HUES6 (cell line): ENCODE measurements around the gene BICRA.

ENCODE experiments used
- H3K27ac ChIP-seq: 2 replicates; pipeline ENCODE4 v1.7.0; 2013; ENCODE audit warnings: low read depth, mild to moderate bottlenecking, low read length, inconsistent platforms
- H3K27me3 ChIP-seq: 2 replicates; pipeline ENCODE4 v1.6.1; 2013; ENCODE audit warnings: low read length; ENCODE audit not compliant: control insufficient read depth, insufficient read depth
- H3K36me3 ChIP-seq: 2 replicates; pipeline ENCODE4 v1.6.1; 2013; ENCODE audit warnings: low read length; ENCODE audit not compliant: control insufficient read depth, insufficient read depth
- H3K4me1 ChIP-seq: 2 replicates; pipeline ENCODE4 v1.6.1; 2013; ENCODE audit warnings: low read length; ENCODE audit not compliant: control insufficient read depth, insufficient read depth
- H3K4me3 ChIP-seq: 2 replicates; pipeline ENCODE4 v1.5.1; 2013; ENCODE audit warnings: low read depth, low read length
- H3K9ac ChIP-seq: one replicate; pipeline ENCODE4 v1.6.1; 2013; ENCODE audit warnings: mild to moderate bottlenecking, low read length
- H3K9me3 ChIP-seq: 2 replicates; pipeline ENCODE4 v1.6.1; 2013; ENCODE audit warnings: low read depth, low read length; ENCODE audit not compliant: control insufficient read depth, insufficient read depth

BICRA gene

GRCh38 chr19:47679922-47680857 is 71.3 kb downstream of the BICRA start:
- Histone ChIP-seq H3K36me3 (peaks cover 59% of the 10 kb centered on the region), H3K9ac (no peak overlapping the region), H3K27me3 (no peaks in the 10 kb centered on the region), H3K9me3 (no peaks in the 10 kb centered on the region), H3K4me3 (no peak overlapping the region), H3K4me1 (no peaks in the 10 kb centered on the region), H3K27ac (no peak overlapping the region)

DNA sequence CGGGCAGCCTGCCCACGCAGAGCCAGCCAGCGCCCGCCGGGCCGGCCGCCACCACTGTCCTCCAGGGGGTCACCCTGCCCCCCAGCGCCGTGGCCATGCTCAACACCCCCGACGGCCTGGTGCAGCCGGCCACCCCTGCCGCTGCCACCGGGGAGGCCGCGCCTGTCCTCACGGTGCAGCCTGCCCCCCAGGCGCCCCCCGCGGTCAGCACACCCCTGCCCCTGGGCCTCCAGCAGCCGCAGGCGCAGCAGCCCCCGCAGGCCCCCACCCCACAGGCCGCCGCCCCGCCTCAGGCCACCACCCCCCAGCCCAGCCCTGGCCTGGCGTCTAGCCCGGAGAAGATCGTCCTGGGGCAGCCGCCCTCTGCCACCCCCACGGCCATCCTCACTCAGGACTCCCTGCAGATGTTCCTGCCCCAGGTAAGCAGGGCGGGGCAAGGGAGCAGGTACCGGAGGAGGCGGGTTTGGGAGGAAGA is 72.0 kb downstream of the BICRA start:
- Histone ChIP-seq H3K27me3 (no peaks in the 10 kb centered on the region), H3K27ac (no peak overlapping the region), H3K36me3 (peaks cover 54% of the 10 kb centered on the region), H3K9ac (no peak overlapping the region), H3K9me3 (no peaks in the 10 kb centered on the region), H3K4me3 (no peak overlapping the region), H3K4me1 (no peaks in the 10 kb centered on the region)

- H3K27me3 ChIP-seq: no peaks in the 10 kb centered on the region
- H3K4me3 ChIP-seq: no peak overlapping the region
- no peaks in the 10 kb centered on the region for H3K9me3 ChIP-seq
- H3K4me1 ChIP-seq: no peaks in the 10 kb centered on the region
- H3K36me3 ChIP-seq: peaks cover 53% of the 10 kb centered on the region
- H3K9ac ChIP-seq: no peak overlapping the region
- no peak overlapping the region for H3K27ac ChIP-seq
Measured at GRCh38 chr19:47681388-47681787, 72.5 kb downstream of the BICRA start.

GRCh38 chr19:47681936-47682335 is 73.0 kb downstream of the BICRA start:
- H3K4me3 ChIP-seq: no peak overlapping the region
- no peak overlapping the region for H3K9ac ChIP-seq
- peaks cover 49% of the 10 kb centered on the region for H3K36me3 ChIP-seq
- H3K4me1 ChIP-seq: no peaks in the 10 kb centered on the region
- H3K27ac ChIP-seq: no peak overlapping the region
- no peaks in the 10 kb centered on the region for H3K27me3 ChIP-seq
- no peaks in the 10 kb centered on the region for H3K9me3 ChIP-seq

DNA sequence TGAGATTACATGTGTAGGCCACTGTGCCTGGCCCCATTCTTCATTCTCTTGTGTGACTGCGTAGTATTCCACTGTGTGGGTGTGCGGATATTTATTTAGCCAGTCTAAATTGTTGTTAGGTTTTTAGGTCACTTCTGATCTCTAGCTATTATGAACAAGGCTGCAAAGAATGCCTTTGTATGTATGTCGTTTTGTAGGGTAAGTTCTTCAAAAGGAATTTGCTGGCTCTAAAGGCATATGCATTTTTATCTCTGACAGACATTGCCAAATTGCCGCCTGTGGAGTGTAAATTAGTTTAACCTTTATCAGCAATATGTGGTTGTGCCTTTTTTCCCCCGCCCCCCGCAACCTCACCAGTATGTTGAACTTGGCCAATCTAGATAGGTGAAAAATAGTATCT is 74.0 kb downstream of the BICRA start:
- H3K4me1 ChIP-seq: no peaks in the 10 kb centered on the region
- no peaks in the 10 kb centered on the region for H3K27me3 ChIP-seq
- peaks cover 46% of the 10 kb centered on the region for H3K36me3 ChIP-seq
- H3K9me3 ChIP-seq: no peaks in the 10 kb centered on the region
- H3K9ac ChIP-seq: no peak overlapping the region
- no peak overlapping the region for H3K4me3 ChIP-seq
- H3K27ac ChIP-seq: no peak overlapping the region; the same call in 1 of the 2 replicates

DNA sequence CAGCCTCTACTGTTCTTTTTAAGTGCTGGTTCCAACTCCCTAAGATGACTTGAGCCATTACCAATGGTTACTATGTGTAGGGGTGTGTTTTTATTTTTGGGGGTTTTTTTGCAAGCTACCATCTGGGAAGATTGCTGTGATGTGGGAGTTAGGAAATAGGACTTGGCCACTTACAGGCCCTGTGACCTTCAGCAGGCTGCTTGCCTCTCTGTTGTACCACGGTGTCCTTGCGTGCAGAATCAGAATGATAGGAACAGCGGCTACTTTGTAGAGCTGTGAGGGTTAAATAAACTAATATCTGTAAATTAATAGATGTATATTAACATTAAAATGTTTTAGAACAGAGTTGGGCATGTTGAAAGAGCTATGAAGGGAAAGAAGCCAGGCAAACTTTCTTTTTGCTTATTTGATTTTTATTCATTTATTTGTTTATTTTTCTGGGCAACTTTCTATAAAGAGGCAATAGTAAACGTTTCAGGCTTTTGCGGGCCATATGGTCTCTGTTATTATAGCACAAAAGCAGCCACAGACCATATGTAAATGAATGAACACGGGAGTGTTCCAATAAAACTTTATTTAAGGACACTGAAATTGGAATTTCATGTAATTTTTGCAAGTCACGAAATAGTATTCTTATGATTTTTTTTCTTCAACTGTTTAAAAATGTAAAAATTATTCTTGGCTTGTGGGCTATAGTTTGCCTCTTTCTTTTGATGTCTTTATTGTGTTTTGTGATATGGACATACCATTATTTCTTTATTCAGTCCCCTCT is 77.9 kb downstream of the BICRA start:
- no peak overlapping the region for H3K9ac ChIP-seq

DNA sequence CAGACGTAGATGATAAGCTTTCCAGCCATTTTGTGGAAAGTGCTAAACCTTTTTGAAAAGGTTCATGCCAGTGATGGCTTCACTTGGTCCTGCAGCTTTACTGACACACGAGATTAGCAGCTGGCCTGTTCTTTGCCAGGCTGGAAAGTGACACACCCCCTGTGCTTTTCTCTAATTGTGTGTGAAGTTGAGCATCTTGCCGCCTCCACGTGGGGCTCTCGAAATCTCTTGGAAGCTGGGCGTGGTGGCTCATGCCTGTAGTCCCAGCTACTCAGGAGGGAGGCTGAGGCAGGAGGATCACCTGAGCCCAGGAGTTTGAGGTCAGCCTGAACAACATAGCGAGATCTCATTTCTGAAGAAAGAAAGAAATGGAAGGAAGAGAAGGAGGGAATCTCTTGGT is 79.0 kb downstream of the BICRA start:
- Histone ChIP-seq H3K36me3 (peaks cover 37% of the 10 kb centered on the region), H3K9me3 (no peaks in the 10 kb centered on the region), H3K27ac (no peak overlapping the region), H3K4me3 (no peak overlapping the region), H3K9ac (no peak overlapping the region), H3K27me3 (no peaks in the 10 kb centered on the region), H3K4me1 (no peaks in the 10 kb centered on the region)

More for the DNA sequence above, 77.9 kb downstream of the BICRA start:
- Histone ChIP-seq H3K4me3 (no peak overlapping the region), H3K27ac (no peak overlapping the region), H3K4me1 (no peaks in the 10 kb centered on the region), H3K27me3 (no peaks in the 10 kb centered on the region), H3K36me3 (peaks cover 35% of the 10 kb centered on the region), H3K9me3 (no peaks in the 10 kb centered on the region)

- H3K27me3 ChIP-seq: no peaks in the 10 kb centered on the region
- no peaks in the 10 kb centered on the region for H3K9me3 ChIP-seq
Measured at GRCh38 chr19:47691090-47691489, 82.2 kb downstream of the BICRA start.

GRCh38 chr19:47691782-47692181 is 82.8 kb downstream of the BICRA start:
- peaks cover 42% of the 10 kb centered on the region for H3K36me3 ChIP-seq
- H3K4me1 ChIP-seq: no peaks in the 10 kb centered on the region
- H3K9me3 ChIP-seq: no peaks in the 10 kb centered on the region
- no peaks in the 10 kb centered on the region for H3K27me3 ChIP-seq
- no peak overlapping the region for H3K27ac ChIP-seq
- H3K4me3 ChIP-seq: no peak overlapping the region
- no peak overlapping the region for H3K9ac ChIP-seq

More at GRCh38 chr19:47691090-47691489, 82.2 kb downstream of the BICRA start:
- Histone ChIP-seq H3K4me3 (no peak overlapping the region), H3K36me3 (peaks cover 38% of the 10 kb centered on the region), H3K9ac (no peak overlapping the region), H3K4me1 (no peaks in the 10 kb centered on the region), H3K27ac (no peak overlapping the region)

- no peak overlapping the region for H3K4me3 ChIP-seq
- H3K4me1 ChIP-seq: no peaks in the 10 kb centered on the region
- no peak overlapping the region for H3K27ac ChIP-seq
- no peaks in the 10 kb centered on the region for H3K27me3 ChIP-seq
- H3K9ac ChIP-seq: no peak overlapping the region
- no peaks in the 10 kb centered on the region for H3K9me3 ChIP-seq
- H3K36me3 ChIP-seq: peaks cover 36% of the 10 kb centered on the region
Measured at GRCh38 chr19:47693489-47693888, 84.6 kb downstream of the BICRA start.

DNA sequence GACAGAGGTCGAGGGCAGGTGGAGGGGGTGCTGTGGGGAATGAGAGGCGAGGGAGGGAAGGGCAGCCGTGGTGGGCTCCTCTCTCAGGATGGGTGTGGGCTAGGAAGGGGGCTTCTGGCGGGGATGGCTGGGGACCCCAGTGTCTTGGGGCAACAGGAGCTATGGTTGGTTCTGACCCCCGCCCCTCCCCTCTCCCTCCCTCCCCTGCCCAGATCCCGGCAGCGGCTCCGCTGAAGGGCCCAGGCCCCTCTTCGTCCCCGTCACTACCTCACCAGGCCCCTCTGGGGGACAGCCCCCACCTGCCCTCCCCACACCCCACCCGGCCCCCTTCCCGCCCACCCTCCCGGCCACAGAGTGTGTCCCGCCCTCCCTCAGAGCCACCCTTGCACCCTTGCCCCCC is 85.0 kb downstream of the BICRA start:
- Histone ChIP-seq H3K4me1 (no peaks in the 10 kb centered on the region), H3K9me3 (no peaks in the 10 kb centered on the region)

More for the DNA sequence above, 85.0 kb downstream of the BICRA start:
- no peak overlapping the region for H3K27ac ChIP-seq
- no peak overlapping the region for H3K4me3 ChIP-seq
- no peak overlapping the region for H3K9ac ChIP-seq
- H3K36me3 ChIP-seq: peaks cover 40% of the 10 kb centered on the region
- no peaks in the 10 kb centered on the region for H3K27me3 ChIP-seq
